Body of pancreas (tissue), 4 donors: ENCODE measurements around the gene MYO18B.

Experiments used
- CTCF ChIP-seq, 7 experiments: fragments of 450-650 bp in 4 of 7; fragments of 200-600 bp in 3 of 7; sonication (generic) in 3 of 7; IDR thresholded peaks; one replicate each; pipeline ENCODE4 v1.5.1; 2016 to 2019; ENCODE audit warnings: antibody characterized with exemption in 7 of 7
- POLR2A ChIP-seq, 3 donors: fragments of 450-650 bp; IDR thresholded peaks; one replicate each; pipeline ENCODE4 v1.6.1; 2016; ENCODE audit warnings: antibody characterized with exemption in 3 of 3, mild to moderate bottlenecking in 2 of 3

- TF ChIP-seq CTCF (IDR thresholded peaks at IDR 0.05) = no peak
- TF ChIP-seq POLR2A (IDR thresholded peaks at IDR 0.05) = no peak
Measured at GRCh38 chr22:25844601-25845000, 102.6 kb downstream of the MYO18B start.
